Lower lobe of right lung (tissue), 2 donors: ENCODE data around the gene MRPS30. TPM values are rescaled to one million over a fixed set of nuclear protein-coding genes. Genes with fewer than 3 reads are reported as not detected.
"Not testable (repeated sequence)": the region's sequence is repeated elsewhere in the genome, so short reads cannot be mapped to it uniquely, and the experiment has no call there.

Experiments used
- ATAC-seq, 2 donors: fragments of 200-7000 bp; cut with Tn5 transposase; one replicate each; pipeline ENCODE4 v1.9.1; 2020 to 2022; ENCODE audit warnings: mild to moderate bottlenecking in 2 of 2, moderate library complexity in 2 of 2
- DNase-seq: peaks from one replicate; pipeline ENCODE4 v3.0.0-alpha.2; 2020
- H3K27ac ChIP-seq: fragments of 200-600 bp; one replicate; pipeline ENCODE4 v1.8.0; 2022
- H3K27me3 ChIP-seq: fragments of 200-600 bp; one replicate; pipeline ENCODE4 v1.8.0; 2022; ENCODE audit warnings: low read depth
- H3K36me3 ChIP-seq: fragments of 200-600 bp; one replicate; pipeline ENCODE4 v1.8.0; 2022; ENCODE audit warnings: mild to moderate bottlenecking
- H3K4me1 ChIP-seq: fragments of 200-600 bp; one replicate; pipeline ENCODE4 v1.8.0; 2022
- H3K4me3 ChIP-seq: fragments of 200-600 bp; one replicate; pipeline ENCODE4 v1.8.0; 2022; ENCODE audit warnings: mild to moderate bottlenecking
- H3K9me3 ChIP-seq: fragments of 200-600 bp; one replicate; pipeline ENCODE4 v1.8.0; 2022
- intact Hi-C: fragments of 100-400 bp; cut with DNase I; formaldehyde crosslinking; loops from one replicate; pipeline ENCODE4 v1.11.0; 2022
- total RNA-seq: library from RNA; stranded (reverse); fragmentation: NEBNext Ultra II Directional; extraction: Animal tissue kit (Norgen Biotek cat#: 25700); gene quantifications from one replicate; pipeline ENCODE4 v1.2.1, GENCODE V29; 2021
- TF ChIP-seq, protein P1 (sequence below): fragments of 200-600 bp; IDR thresholded peaks from one replicate; pipeline ENCODE4 v1.8.0; 2022; ENCODE audit warnings: antibody characterized with exemption, mild to moderate bottlenecking
- donor health status: DM: no; HTN: yes; CAD: no; lungs with severe emphysema.

Gene MRPS30
- total RNA-seq, 1 donor from 2014 or later = 39.9 TPM

DNA sequence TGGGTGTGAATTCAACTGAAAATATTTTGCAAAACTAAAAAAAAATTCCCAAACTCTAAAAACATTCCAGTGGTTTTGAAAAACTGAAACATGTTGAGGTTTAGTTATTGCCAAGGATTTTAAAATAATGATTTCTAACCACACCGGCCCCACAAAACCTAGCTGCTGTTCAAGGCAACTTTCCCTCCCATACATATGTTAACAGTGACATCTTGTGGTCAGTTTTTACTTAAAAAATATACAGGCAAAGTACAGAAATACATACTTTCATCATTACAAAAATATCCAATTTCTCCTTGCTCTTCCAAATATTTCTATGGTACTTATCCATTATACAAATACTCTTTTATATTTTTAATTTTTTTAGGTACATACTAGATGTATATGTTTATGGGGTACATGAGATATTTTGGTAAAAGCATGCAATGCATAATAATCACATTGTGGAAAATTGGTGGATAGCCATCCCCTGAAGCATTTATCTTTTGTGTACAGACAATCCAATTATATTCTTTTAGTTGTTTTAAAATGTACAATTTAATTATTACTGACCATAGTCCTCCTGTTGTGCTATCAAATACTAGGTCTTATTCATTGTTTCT lies 34.4 kb upstream of the MRPS30 start:
- no peaks in the 10 kb centered on the region for H3K27me3 ChIP-seq
- no peak overlapping the region for H3K4me3 ChIP-seq
- H3K4me1 ChIP-seq = no peaks in the 10 kb centered on the region
- H3K9me3 ChIP-seq = no peaks in the 10 kb centered on the region
- TF ChIP-seq, protein P1, sequence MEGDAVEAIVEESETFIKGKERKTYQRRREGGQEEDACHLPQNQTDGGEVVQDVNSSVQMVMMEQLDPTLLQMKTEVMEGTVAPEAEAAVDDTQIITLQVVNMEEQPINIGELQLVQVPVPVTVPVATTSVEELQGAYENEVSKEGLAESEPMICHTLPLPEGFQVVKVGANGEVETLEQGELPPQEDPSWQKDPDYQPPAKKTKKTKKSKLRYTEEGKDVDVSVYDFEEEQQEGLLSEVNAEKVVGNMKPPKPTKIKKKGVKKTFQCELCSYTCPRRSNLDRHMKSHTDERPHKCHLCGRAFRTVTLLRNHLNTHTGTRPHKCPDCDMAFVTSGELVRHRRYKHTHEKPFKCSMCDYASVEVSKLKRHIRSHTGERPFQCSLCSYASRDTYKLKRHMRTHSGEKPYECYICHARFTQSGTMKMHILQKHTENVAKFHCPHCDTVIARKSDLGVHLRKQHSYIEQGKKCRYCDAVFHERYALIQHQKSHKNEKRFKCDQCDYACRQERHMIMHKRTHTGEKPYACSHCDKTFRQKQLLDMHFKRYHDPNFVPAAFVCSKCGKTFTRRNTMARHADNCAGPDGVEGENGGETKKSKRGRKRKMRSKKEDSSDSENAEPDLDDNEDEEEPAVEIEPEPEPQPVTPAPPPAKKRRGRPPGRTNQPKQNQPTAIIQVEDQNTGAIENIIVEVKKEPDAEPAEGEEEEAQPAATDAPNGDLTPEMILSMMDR = peak; percentile 51
- DNase-seq = no peak
- no peak for ATAC-seq
- no peak overlapping the region for H3K27ac ChIP-seq
- intact Hi-C loops = no loop called here
- no peaks in the 10 kb centered on the region for H3K36me3 ChIP-seq

DNA sequence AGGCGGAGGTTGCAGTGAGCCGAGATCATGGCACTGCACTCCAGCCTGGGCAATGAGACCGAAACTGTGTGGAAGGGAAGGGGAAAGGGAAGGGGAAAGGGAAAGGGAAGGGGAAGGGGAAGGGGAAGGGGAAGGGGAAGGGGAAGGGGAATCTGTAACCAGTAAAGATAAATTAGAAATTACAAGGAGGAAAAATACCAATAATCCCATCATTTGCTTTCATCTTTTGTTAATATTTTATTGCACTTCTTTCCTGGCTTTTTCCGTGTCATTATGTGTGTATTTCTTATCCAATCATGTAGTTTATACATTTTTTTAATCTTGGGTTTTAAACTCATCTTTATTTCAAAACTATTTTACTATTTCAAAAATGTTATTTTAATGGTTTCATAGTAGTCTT lies 29.6 kb upstream of the MRPS30 start:
- no peak for ATAC-seq
- DNase-seq = no peak
- no peaks in the 10 kb centered on the region for H3K4me1 ChIP-seq
- H3K27me3 ChIP-seq = no peaks in the 10 kb centered on the region
- TF ChIP-seq, protein P1 = no peak
- intact Hi-C loops = no loop called here
- H3K9me3 ChIP-seq = no peaks in the 10 kb centered on the region
- H3K36me3 ChIP-seq = no peaks in the 10 kb centered on the region
- H3K27ac ChIP-seq = no peak overlapping the region
- no peak overlapping the region for H3K4me3 ChIP-seq

DNA sequence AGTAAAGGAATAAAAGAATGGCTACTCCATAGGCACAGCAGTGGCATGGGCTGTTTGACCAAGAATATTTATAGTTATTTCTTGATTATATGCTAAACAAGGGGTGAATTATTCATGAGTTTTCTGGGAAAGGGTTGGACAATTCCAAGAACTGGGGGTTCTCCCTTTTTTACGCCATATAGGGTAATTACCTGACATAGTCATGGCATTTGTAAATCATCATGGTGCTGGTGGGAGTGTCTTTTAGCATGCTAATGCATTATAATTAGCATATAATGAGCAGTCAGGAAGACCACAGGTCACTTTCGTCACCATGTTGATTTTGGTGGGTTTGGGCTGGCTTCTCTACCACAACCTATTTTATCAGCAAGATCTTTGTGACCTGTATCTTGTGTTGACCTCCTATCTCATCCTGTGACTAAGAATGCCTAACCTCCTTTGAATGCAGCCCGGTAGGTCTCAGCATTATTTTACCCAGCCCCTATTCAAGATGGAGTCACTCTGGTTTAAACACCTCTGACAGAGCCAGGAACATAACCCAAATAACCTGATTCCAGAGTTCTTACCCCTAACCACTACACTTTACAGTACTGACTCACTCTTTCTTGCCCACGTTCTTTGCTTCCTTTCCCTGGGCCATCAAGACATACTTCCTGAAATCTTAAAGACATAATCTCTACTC lies 25.0 kb upstream of the MRPS30 start:
- intact Hi-C loops = no loop called here
- DNase-seq = no peak
- H3K36me3 ChIP-seq = no peaks in the 10 kb centered on the region
- H3K27ac ChIP-seq = no peak overlapping the region
- H3K9me3 ChIP-seq = no peaks in the 10 kb centered on the region
- TF ChIP-seq, protein P1 = no peak
- no peaks in the 10 kb centered on the region for H3K27me3 ChIP-seq
- no peaks in the 10 kb centered on the region for H3K4me1 ChIP-seq
- no peak overlapping the region for H3K4me3 ChIP-seq
- no peak for ATAC-seq

DNA sequence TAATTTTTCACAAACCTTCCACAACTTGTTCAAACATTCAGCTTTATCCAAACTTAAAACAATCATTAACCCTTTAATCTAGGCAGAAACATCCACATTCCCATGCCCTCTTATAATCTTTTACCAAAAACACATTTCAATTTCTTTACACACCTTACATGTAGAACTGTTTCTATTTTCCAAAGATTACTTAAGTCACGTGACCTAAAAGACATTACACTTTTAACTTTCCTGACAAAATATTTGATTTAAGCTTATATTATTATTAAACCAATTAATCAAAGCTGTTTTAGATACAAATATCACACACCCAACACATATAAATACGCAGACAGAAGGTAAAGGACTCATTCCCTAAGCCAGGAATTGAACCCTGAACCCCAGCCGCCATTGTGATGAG lies 21.0 kb upstream of the MRPS30 start:
- H3K27ac ChIP-seq = no peak overlapping the region
- H3K4me1 ChIP-seq = no peaks in the 10 kb centered on the region
- peaks cover 3% of the 10 kb centered on the region for H3K9me3 ChIP-seq
- intact Hi-C loops = no loop called here
- no peak overlapping the region for H3K4me3 ChIP-seq
- TF ChIP-seq, protein P1 = no peak
- DNase-seq = no peak
- ATAC-seq = no peak
- no peaks in the 10 kb centered on the region for H3K27me3 ChIP-seq
- H3K36me3 ChIP-seq = no peaks in the 10 kb centered on the region

DNA sequence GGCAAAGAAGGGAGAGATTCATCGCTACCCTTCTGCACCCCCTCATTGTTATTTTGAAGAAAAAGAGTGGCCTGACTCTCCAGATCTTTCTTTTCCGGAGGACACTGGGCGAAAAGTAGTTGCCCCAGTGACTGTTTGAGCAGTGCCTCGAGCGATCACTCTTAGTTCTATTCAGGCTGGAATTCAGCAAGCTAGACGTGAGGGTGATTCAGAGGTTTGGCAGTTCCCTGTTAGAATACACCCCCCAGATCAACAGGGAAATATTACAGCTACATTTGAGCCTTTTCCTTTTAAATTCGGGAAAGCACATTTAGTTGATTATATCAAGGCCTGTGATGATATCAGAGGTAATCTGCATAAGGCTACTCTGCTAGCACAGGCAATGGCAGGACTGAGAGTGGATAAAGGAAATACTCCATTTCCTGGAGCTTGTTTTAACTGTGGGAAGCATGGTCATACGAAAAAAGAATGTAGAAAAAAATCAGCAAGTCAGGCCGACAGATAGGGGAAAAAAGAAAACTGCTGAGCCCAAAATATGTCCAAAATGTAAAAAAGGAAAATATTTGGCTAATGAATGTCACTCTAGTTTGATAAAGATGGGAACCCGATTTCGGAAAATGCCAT lies 19.3 kb upstream of the MRPS30 start:
- H3K4me1 ChIP-seq, DNase-seq, ATAC-seq, H3K36me3 ChIP-seq, H3K4me3 ChIP-seq, H3K27ac ChIP-seq, intact Hi-C loops, H3K27me3 ChIP-seq: not testable (repeated sequence)
- peaks cover 13% of the 10 kb centered on the region for H3K9me3 ChIP-seq

DNA sequence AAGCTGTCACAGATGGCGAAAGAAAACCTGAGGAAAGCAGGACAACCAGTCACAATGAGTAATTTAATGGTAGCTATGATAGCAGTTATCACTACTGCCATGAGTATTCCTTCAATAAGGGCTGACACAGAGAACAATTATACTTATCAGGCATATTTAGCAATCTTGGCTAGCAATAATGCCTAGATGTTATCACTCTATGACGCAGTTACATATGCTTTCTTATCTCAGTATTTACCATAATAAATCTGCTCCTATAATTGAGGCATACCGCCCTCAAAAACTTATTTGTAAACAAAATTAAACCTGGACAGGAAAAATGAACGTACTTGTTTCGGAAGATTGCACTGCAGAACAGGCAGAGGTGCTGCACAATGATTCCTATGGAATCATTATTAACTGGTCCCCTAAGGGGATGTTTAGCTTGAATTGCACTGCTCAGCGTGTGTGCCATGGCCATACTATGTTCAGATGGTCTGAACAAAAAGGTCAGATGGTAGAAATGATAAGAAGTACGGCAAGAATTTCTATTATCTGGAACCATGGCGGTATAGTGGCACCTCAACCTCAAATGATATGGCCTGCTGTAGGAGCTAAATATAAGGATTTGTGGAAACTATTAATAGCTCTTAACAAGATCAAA lies 16.6 kb upstream of the MRPS30 start:
- H3K27ac ChIP-seq, DNase-seq, H3K27me3 ChIP-seq, H3K4me3 ChIP-seq, H3K4me1 ChIP-seq, H3K36me3 ChIP-seq, ATAC-seq, intact Hi-C loops: not testable (repeated sequence)
- peaks cover 24% of the 10 kb centered on the region for H3K9me3 ChIP-seq
